Stimulated activated memory B cell treated with anti-CD40 and anti-IgM and Interleukin-4, amounts not matched to agents 10 μg/mL and 1 μg/mL and 100 μg/mL, for 72 hours (primary cell): ENCODE data around the gene ETFDH.
"Not testable (repeated sequence)": the region's sequence is repeated elsewhere in the genome, so short reads cannot be mapped to it uniquely, and the experiment has no call there.

Experiments used
- ATAC-seq: fragments of 150-1000 bp; cut with Tn5 transposase; 2 replicates; pipeline ENCODE4 v1.10.0; 2021
- H3K27ac Mint-ChIP-seq: one replicate; pipeline ENCODE4 v1.8.0; 2022; ENCODE audit warnings: mild to moderate bottlenecking, mixed read lengths
- H3K27me3 Mint-ChIP-seq: one replicate; pipeline ENCODE4 v1.8.0; 2022; ENCODE audit warnings: mixed read lengths
- H3K36me3 Mint-ChIP-seq: one replicate; pipeline ENCODE4 v1.8.0; 2022; ENCODE audit warnings: mixed read lengths
- H3K4me1 Mint-ChIP-seq: one replicate; pipeline ENCODE4 v1.8.0; 2022; ENCODE audit warnings: mixed read lengths
- H3K4me3 Mint-ChIP-seq: one replicate; pipeline ENCODE4 v1.8.0; 2022; ENCODE audit warnings: mild to moderate bottlenecking, moderate library complexity, mixed read lengths
- H3K9me3 Mint-ChIP-seq: one replicate; pipeline ENCODE4 v1.8.0; 2022; ENCODE audit warnings: mixed read lengths

ETFDH gene

DNA sequence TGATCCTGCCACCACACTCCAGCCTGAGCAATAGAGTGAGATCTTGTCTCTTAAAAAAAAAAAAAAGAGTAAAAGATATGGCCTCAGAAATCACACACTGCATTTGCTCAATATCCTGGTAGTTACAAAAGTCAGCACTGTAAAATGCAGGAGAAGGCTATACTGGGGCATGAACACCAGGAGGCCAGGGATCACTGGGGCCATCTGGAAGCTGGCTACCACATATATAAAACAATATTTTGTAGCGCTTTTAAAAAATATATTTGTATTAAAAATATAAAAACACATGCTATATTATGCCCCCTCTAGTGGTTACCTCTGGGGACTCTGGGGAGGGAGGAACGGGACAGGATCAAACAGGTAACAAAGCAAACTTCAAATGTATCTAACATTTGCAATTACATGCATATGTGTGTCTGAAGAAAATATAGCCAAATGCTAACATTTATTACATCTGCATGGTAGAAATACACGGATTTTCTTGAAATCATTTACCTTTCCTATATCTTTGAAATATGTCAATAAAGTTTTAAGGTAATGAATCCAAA lies 4.4 kb upstream of the ETFDH start:
- H3K27ac Mint-ChIP-seq = no peak overlapping the region
- H3K4me1 Mint-ChIP-seq = peaks cover 20% of the 10 kb centered on the region
- ATAC-seq = no peak
- no peaks in the 10 kb centered on the region for H3K9me3 Mint-ChIP-seq
- no peak overlapping the region for H3K4me3 Mint-ChIP-seq
- no peaks in the 10 kb centered on the region for H3K36me3 Mint-ChIP-seq
- no peaks in the 10 kb centered on the region for H3K27me3 Mint-ChIP-seq

DNA sequence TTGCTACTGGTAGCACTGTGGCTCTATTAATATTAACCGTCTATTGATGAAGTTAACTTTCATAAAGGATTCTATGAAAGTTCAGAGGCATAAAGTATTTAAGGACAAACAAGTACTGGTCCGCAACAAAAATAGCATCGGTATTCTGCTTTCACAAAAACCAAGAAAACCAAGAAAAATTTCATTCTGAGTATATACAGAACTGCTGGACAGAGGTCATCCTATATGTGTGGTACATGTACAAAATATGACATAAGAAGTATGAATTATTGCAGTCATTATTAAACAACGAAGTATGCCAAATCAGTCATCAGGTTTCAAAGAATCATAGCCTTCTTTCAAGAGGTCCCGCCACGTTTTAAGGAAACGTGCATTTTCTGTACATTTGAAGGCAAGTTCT lies 2.8 kb upstream of the ETFDH start:
- no peaks in the 10 kb centered on the region for H3K9me3 Mint-ChIP-seq
- no peak overlapping the region for H3K4me3 Mint-ChIP-seq

DNA sequence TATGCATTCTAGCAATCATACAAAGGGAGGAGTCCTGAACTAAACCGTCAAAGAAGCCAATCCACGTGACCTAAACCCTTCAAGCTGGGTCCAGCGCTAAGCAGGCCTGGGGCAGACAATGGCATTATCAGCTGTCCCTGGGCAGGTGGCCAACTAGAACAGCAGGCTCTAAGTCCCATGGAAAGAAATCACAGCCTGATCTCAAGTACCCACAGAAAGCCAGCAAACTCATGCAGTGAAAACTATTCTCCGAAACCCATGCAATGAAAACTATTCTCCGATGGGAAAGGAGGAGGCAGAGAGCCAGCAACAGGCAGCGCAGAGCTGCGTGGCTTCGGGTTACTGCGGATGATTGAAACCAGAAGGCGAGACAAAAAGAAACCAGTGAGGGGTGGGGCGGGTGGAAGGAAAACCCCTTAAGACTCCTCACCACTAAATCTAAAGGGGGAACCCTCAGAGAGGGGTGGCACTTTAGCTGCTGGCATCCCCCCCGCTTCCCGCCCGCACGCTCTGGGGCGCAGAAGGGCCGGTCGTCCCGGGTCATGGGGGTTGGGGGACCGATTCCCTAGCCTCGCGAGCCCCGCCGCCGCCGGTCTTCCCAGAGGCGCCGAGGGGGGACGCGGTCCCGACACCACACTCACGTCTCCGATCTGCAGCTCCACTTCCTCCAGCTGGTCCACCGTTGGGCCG lies 976 bp upstream of the ETFDH start:
- Mint-ChIP-seq H3K4me1 (peaks cover 16% of the 10 kb centered on the region), H3K27me3 (no peaks in the 10 kb centered on the region), H3K36me3 (no peaks in the 10 kb centered on the region), H3K27ac (peak overlapping the region; percentile 90), H3K9me3 (no peaks in the 10 kb centered on the region), H3K4me3 (peak overlapping the region; percentile 89)
- ATAC-seq = peak; percentile 25

More for the DNA sequence above, 2.8 kb upstream of the ETFDH start:
- Mint-ChIP-seq H3K27ac (no peak overlapping the region), H3K27me3 (no peaks in the 10 kb centered on the region), H3K4me1 (peaks cover 16% of the 10 kb centered on the region), H3K36me3 (no peaks in the 10 kb centered on the region)
- ATAC-seq = no peak

DNA sequence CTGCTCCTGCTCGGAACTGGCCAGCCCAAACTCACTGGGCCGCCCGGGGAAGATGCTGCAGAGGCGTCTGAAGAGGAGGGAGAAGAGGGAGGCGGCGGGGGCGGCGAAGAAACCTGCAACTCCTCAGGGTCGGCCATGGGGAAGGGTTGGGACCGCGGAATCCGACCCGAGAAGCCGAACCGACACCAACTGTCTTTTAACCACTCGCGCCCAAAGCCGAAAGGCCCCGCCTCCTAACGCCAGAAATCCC lies 506 bp upstream of the ETFDH start, which contains the start of gene C4orf46:
TSS of gene C4orf46 (minus strand) at position 223 of the 250 bp plus-strand sequence. CDS start at position 137, 86 bp downstream.
- Mint-ChIP-seq H3K36me3 (no peaks in the 10 kb centered on the region), H3K27ac (peak within 1 kb of the TSS; percentile 90), H3K9me3 (no peaks in the 10 kb centered on the region), H3K27me3 (no peaks in the 10 kb centered on the region), H3K4me1 (peaks cover 16% of the 10 kb centered on the region), H3K4me3 (peak within 1 kb of the TSS; percentile 89)
- ATAC-seq = no peak

DNA sequence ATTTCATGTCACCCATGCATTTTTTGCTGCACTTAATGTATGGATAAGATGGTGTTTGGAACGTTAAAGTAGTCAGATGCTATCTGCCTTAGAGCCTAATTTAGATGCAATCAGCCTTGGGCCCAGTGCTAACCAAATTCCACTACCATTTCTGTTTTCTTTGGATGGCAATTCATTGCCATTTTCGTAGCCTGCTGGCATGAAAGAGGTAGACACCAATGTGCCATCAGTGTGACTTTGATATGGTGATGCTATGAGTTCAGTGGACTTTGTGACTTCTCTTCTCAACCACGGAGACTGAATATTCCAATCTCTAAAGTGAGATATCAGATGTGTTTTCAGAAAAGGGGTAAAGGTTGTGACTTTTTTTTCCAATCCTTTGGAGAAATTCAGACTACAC lies 1.5 kb downstream of the ETFDH start:
- Mint-ChIP-seq H3K27ac (no peak overlapping the region), H3K9me3 (no peaks in the 10 kb centered on the region), H3K4me1 (peaks cover 16% of the 10 kb centered on the region), H3K27me3 (no peaks in the 10 kb centered on the region), H3K36me3 (no peaks in the 10 kb centered on the region), H3K4me3 (no peak overlapping the region)
- ATAC-seq = no peak

DNA sequence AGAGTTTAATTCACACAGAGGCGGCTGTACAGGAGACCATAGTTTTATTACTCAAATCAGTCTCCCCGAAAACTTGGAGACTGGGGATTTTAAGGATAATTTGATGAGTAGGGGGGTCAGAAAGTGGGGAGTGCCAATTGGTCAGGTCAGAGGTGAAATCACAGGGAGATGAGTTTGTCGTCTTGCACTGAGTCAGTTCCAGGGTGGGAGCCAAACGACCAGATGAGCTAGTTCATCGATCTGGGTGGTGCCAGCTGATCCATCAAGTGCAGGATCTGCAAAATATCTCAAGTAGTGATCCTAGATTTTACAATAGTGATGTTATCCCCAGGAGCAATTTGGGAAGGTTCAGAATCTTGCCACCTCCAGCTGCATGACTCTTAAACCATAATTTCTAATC lies 4.0 kb downstream of the ETFDH start:
- Mint-ChIP-seq H3K4me3 (no peak overlapping the region), H3K9me3 (no peaks in the 10 kb centered on the region), H3K36me3 (peaks cover 6% of the 10 kb centered on the region), H3K27ac (no peak overlapping the region), H3K4me1 (peaks cover 7% of the 10 kb centered on the region), H3K27me3 (no peaks in the 10 kb centered on the region)
- ATAC-seq = no peak

DNA sequence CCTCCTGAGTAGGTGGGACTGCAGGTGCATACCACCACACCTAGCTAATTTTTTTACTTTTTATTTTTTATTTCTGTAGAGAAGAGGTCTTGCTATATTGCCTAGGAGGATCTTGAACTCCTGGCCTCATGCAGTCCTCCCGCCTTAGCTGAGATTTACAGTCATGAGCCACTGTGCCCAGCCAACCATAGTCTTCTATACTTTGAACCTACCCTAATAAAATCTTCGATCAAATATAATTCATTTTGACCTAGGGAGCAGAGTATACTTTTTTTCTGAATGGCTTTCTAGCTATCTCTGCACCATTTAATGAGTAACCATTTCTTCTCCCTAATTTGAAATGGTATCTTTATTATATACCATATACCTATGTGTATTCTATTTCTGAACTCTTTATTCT lies 6.7 kb downstream of the ETFDH start:
- Mint-ChIP-seq H3K4me3 (no peak overlapping the region), H3K9me3 (no peaks in the 10 kb centered on the region), H3K27ac (no peak overlapping the region), H3K4me1 (no peaks in the 10 kb centered on the region), H3K27me3 (no peaks in the 10 kb centered on the region), H3K36me3 (peaks cover 6% of the 10 kb centered on the region)
- ATAC-seq = no peak

DNA sequence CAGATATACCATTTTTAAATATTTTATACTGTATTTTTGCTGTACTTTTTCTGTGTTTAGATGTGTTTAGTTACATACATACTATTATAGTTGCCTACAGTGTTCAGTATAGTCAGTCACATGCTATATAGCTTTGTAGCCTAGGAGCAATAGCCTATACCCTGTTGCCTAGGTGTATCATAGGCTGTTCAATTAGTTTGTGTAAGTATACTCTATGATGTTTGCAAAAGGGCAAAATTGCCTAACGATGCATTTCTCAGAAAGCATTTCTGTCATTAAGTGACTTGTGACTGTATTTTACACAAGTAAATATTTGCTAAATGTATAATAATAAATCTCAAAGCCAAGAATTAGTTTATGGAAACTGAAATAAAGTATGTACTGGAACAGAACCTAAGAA lies 9.5 kb downstream of the ETFDH start:
- ATAC-seq = no peak
- Mint-ChIP-seq H3K27ac (no peak overlapping the region), H3K4me3 (no peak overlapping the region), H3K9me3 (no peaks in the 10 kb centered on the region), H3K36me3 (peaks cover 18% of the 10 kb centered on the region), H3K4me1 (no peaks in the 10 kb centered on the region), H3K27me3 (no peaks in the 10 kb centered on the region)

DNA sequence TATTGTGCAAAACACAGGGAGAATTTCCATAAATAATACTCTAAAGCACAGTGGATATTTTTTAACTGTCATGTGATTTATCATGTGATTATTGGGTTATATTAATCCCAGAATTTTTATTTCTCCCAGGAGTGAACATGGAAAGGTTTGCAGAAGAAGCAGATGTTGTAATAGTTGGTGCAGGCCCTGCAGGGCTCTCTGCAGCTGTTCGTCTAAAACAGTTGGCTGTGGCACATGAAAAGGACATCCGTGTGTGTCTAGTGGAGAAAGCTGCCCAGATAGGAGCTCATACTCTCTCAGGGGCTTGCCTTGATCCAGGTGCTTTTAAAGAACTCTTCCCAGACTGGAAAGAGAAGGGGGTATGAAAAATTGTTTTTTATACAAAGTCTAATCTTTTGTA lies 10.0 kb downstream of the ETFDH start:
- Mint-ChIP-seq H3K36me3 (peaks cover 22% of the 10 kb centered on the region), H3K4me3 (no peak overlapping the region), H3K27ac (no peak overlapping the region), H3K4me1 (no peaks in the 10 kb centered on the region), H3K27me3 (no peaks in the 10 kb centered on the region), H3K9me3 (no peaks in the 10 kb centered on the region)
- ATAC-seq = no peak

DNA sequence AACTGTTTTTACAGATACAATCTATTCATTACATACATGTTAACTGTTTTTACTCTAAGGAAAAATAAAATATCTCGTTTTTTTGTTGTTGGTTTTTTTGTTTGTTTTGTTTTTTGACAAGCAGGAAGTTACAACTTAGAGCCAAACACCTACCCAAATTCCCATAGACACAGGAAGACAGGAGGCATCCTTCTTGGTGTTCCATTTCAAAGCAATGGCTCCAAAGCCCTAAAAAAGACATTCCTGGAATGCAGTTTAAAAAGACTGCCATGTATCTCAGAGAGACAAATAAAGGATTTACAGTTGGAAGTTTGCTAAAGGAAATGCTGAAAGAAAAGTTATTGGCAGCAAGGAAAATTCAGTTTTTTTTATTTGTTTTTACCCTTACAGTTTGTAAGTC lies 16.7 kb downstream of the ETFDH start:
- no peak for ATAC-seq

DNA sequence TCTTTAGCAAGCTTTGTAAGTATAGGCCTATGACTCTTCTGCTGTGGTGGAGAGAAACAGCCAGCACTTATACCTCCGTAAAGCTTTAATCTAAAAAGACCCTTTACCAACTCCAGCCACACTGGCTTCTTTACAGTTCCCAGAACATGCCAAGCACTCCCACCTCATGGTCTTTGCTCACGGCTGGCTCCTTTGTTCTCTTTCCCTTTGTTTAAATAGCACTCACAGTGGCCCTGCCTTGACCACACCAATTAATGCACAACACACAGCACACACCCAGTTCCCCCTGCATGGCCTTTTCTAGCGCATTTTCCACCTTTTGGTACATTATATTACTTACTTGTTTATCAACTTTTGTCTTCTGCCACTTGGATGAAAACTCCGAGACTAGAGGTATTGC lies 32.2 kb downstream of the ETFDH start:
- Mint-ChIP-seq H3K27ac (no peak overlapping the region), H3K4me3 (no peak overlapping the region), H3K4me1 (no peaks in the 10 kb centered on the region), H3K27me3 (no peaks in the 10 kb centered on the region), H3K9me3 (no peaks in the 10 kb centered on the region), H3K36me3 (peaks cover 46% of the 10 kb centered on the region)
- ATAC-seq = no peak

More for the DNA sequence above, 16.7 kb downstream of the ETFDH start:
- no peaks in the 10 kb centered on the region for H3K4me1 Mint-ChIP-seq
- no peaks in the 10 kb centered on the region for H3K9me3 Mint-ChIP-seq
- no peak overlapping the region for H3K4me3 Mint-ChIP-seq
- H3K27ac Mint-ChIP-seq = no peak overlapping the region
- no peaks in the 10 kb centered on the region for H3K27me3 Mint-ChIP-seq
- H3K36me3 Mint-ChIP-seq = peaks cover 32% of the 10 kb centered on the region

DNA sequence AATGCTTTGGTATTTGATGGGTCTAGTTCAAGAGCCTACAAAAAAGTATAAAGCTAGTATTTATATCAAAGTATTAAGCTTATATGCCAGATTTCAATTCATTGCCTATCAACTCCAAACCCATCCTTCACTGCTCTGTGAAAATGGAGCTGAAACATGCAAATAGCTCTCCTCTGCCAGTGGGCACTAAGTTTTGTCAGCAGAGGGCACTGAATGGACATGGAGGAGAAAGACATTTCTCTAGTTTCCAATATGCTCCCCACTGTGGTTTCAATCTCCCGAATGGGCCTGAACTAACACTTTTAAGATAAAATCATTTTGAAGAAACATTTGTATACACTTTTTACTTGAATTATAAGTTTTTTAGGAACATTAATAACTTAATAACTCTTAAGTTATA lies 38.7 kb downstream of the ETFDH start:
- H3K4me1 Mint-ChIP-seq = no peaks in the 10 kb centered on the region
- peaks cover 83% of the 10 kb centered on the region for H3K36me3 Mint-ChIP-seq
- no peak overlapping the region for H3K27ac Mint-ChIP-seq
- H3K27me3 Mint-ChIP-seq = no peaks in the 10 kb centered on the region
- no peak overlapping the region for H3K4me3 Mint-ChIP-seq
- H3K9me3 Mint-ChIP-seq = no peaks in the 10 kb centered on the region
- ATAC-seq = no peak

DNA sequence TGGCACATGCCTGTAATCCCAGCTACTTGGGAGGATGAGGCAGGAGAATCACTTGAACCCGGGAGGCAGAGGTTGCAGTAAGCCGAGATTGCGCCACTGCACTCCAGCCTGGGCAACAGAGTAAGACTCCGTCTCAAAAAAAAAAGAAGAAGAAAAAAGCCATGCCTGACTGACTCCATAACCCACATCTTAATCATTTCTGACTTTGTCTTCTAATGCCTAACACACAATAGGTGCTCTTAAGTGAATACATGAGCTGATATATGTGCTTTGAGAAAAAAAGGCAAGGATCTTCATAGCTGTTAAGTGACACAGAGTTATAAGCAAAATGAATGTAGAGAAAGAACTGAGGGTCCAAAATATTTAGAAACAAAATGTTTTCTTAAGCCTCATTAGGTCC lies 40.5 kb downstream of the ETFDH start:
- H3K4me1 Mint-ChIP-seq, H3K9me3 Mint-ChIP-seq, H3K27me3 Mint-ChIP-seq, H3K27ac Mint-ChIP-seq, H3K4me3 Mint-ChIP-seq, ATAC-seq: not testable (repeated sequence)
- peaks cover 82% of the 10 kb centered on the region for H3K36me3 Mint-ChIP-seq

DNA sequence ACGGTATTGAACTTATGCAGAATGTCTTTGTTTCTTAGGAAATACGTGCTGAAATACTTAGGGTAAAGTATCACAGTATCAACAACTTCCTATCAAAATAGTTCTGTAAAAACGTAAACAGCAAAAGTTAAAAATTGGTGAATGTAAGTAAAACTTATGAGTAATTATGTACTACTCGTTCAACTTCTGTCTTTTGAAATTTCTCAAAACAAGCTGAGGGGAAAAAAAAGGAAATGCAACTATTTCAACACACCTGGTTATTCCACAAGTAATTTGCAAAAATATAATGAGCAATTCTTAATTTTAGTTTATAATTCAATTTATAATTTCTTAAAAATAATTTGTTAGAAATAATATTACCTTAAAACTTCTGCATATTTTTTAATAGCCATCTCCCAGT lies 42.8 kb downstream of the ETFDH start:
- H3K4me1 Mint-ChIP-seq = no peaks in the 10 kb centered on the region
- no peaks in the 10 kb centered on the region for H3K27me3 Mint-ChIP-seq
- no peaks in the 10 kb centered on the region for H3K9me3 Mint-ChIP-seq
- ATAC-seq = no peak
- no peak overlapping the region for H3K4me3 Mint-ChIP-seq
- peaks cover 88% of the 10 kb centered on the region for H3K36me3 Mint-ChIP-seq
- no peak overlapping the region for H3K27ac Mint-ChIP-seq

DNA sequence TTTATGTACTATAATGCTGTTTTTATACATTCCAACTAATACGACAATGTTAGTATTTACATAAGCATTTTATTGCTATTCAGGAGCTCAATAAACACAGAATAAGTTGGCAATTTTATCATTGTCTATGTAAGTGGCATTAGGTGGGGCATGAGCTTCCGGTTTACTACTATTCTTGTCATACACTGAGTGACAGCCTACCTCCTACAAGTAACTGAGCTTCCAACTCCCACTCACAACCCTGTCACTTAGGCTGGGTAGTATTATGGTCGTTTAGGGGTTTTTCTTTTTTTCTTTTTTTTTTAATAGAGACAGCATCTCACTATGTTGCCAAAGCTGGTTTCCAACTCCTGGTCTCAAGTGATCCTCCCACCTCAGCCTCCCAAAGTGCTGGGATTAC lies 43.7 kb downstream of the ETFDH start:
- ATAC-seq = no peak
- Mint-ChIP-seq H3K27me3 (no peaks in the 10 kb centered on the region), H3K9me3 (no peaks in the 10 kb centered on the region), H3K4me3 (no peak overlapping the region), H3K4me1 (no peaks in the 10 kb centered on the region), H3K27ac (no peak overlapping the region), H3K36me3 (peaks cover 81% of the 10 kb centered on the region)

DNA sequence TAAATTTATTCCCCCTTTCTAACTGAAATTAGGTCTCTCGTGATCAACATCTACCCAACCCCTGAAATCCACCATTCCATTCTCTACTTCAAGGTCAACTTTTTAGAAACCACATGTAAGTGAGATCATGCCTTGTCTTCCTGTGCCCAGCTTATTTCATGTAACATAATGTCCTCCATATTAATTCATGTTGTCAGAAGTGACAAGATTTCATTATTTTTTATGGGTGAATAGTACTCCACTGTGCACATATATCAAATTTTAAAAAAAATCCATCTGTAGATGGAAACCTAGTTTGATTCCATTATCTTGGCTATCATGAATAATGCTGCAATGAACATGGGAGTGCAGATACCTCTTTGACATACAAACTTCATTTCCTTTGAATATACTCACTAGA lies 49.6 kb downstream of the ETFDH start:
- H3K36me3 Mint-ChIP-seq = peaks cover 40% of the 10 kb centered on the region
- H3K27ac Mint-ChIP-seq = no peak overlapping the region
- peaks cover 9% of the 10 kb centered on the region for H3K27me3 Mint-ChIP-seq
- H3K9me3 Mint-ChIP-seq = no peaks in the 10 kb centered on the region
- peaks cover 16% of the 10 kb centered on the region for H3K4me1 Mint-ChIP-seq
- no peak overlapping the region for H3K4me3 Mint-ChIP-seq
- no peak for ATAC-seq
